Measurements from ENCODE around the gene CFAP45. TPM values are rescaled to one million over a fixed set of nuclear protein-coding genes. Genes with fewer than 3 reads are reported as not detected.
"Not testable (repeated sequence)": the region's sequence is repeated elsewhere in the genome, so short reads cannot be mapped to it uniquely, and the experiment has no call there.

CFAP45 gene
- total RNA-seq, 1 donor from 2014 or later: under 0.01 TPM

DNA sequence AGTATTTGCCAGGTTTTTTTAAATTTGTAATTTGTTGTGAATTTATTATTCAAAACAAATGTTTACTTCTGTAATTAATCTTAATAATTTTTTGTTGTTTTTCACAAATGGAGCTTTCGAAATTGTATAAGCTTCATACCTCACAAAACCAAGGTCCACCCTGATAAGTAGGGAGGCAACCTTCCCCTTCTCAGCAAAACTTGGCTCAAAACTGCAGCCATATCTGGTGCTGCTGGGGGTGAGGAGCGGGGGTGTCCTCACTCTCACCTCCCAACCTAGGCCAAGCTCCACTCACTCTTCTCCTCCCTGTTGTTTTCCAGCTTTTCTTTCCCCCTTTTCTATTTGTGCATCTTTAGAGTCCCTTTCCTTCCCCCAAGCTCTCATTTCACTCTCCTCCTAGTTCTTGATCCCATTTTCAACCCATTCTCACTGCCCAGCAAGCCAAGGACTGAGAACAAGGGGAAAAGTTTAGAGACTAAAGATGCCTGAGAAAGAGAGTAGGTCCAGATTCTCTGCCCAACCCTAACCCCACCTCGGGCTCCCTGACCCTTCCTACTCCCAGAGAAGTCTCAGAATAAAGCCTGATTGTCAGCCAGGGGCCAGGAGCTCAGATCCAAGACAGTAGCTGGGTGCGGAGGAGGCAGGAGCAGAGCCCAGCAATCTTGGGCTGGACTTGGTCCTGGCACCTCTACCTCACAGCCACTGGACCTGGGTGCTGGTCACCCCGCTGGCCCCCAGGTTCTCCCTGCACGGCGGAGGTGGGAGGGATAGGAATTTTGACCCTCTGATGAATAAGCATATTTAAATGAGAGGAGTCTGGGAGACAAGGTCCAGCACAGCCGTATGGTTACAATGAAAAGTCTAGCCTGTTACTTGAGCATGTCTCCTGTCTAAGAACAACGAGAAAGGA, 8.3 kb upstream of the CFAP45 start:
- no peak for DNase-seq (ENCODE audit: low read depth in 2 of 2)

- no peak for DNase-seq (ENCODE audit: low read depth in 2 of 2)
Observed at GRCh38 chr1:159906960-159907359, 7.0 kb upstream of the CFAP45 start.

GRCh38 chr1:159904036-159904435, 4.1 kb upstream of the CFAP45 start:
- not testable (repeated sequence) for DNase-seq (ENCODE audit: low read depth in 2 of 2)

DNA sequence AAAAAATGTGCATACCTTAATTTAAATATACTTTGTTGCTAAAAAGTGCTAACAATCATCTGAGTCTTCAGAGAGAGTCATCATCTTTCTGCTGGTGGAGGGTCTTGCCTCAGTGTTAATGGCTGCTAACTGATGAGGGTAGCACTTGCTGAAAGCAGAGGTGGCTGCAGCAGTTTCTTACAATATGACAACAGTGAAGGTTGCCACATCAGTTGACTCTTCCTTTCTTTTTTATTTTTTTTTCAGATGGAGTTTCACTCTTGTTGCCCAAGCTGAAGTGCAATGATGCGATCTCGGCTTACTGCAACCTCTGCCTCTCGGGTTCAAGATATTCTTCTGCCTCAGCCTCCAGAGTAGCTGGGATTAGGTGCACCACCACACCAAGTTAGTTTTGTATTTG, 2.6 kb upstream of the CFAP45 start:
- no peak for DNase-seq (ENCODE audit: low read depth in 2 of 2)

GRCh38 chr1:159900755-159901360, 893 bp upstream of the CFAP45 start:
- no peak for DNase-seq (ENCODE audit: low read depth in 2 of 2)

GRCh38 chr1:159899634-159900033, 331 bp downstream of the CFAP45 start:
- not testable (repeated sequence) for DNase-seq (ENCODE audit: low read depth in 2 of 2)

GRCh38 chr1:159898527-159898926, 1.4 kb downstream of the CFAP45 start:
- no peak for DNase-seq (ENCODE audit: low read depth in 2 of 2)

DNA sequence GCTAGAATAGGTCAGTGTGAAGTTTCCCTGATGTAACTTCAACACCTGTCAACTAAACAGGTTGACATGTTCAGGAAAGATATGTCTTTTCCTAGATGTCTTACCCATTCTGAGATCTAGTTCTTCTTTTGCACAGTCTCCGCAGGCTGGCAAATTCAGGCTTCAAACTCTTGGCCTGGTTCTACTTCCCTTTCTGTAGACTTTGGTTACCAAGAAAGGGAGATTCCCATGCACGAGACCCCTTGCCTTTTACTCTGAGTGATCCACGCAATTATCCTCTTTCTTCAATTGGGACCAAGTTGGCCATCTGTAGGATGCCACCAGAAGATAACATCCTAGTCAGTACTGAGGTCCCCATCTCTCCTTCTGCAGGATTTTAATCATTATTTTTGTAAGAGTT, 2.0 kb downstream of the CFAP45 start:
- no peak for DNase-seq (ENCODE audit: low read depth in 2 of 2)

DNA sequence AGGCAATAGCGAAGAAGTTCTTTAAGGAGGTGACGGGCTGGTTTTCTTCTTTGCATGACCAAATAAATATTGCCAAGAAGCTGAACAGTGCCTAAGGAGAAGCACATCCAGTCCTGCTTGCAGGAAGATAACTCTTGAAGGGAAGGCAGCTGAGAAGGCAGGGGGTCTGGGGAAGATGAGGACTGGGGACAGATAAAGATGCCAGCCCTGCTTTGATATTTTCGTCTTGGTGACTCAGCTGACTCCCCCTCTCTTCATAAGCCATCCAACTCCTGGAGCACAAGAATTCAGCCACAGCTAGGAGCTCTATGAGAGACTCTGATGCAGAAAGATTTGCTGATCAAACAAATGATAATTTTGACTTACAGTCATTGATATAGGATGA, 3.4 kb downstream of the CFAP45 start:
- DNase-seq (ENCODE audit: low read depth in 2 of 2): no peak

GRCh38 chr1:159895836-159896545, 4.0 kb downstream of the CFAP45 start:
- no peak for DNase-seq (ENCODE audit: low read depth in 2 of 2)

DNA sequence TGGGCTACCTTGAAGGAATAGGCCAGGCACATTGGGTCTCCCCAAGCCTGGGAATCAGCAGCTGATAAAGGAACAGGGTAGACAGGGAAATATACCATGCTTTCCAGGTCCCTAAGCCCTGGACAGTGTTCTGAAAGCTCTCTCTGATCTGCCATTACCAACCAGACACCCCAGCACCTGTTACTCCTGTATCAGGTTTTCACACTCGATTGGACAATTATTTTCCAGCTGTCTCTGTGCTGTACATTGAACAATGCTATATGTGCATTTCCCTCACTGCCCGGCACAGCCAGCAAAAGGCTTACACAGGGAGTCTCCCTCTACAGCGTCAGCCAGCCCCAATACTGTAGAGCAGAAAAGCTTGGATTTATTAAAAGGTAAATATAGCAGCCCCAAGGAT, 4.7 kb downstream of the CFAP45 start:
- no peak for DNase-seq (ENCODE audit: low read depth in 2 of 2)

DNA sequence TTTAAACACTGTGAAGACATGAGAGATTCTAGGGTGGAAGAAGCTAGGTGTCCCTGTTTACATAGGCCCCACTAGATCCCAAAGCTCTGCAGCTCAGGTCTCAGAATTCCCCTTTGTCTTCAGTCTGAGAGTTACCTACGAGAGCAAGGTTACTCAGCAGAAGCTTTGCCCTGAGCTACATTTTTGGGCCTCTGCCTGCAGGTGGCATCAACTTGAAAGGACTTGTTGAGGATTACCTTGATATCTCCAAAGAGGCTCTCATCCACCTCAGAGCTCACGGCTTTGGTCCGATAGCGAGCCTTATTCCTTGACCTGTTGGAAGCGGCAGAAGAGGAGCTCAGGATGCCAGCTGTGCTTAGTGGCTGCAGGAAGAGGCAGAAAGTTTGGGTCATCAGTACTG, 7.0 kb downstream of the CFAP45 start:
- DNase-seq (ENCODE audit: low read depth in 2 of 2): no peak

DNA sequence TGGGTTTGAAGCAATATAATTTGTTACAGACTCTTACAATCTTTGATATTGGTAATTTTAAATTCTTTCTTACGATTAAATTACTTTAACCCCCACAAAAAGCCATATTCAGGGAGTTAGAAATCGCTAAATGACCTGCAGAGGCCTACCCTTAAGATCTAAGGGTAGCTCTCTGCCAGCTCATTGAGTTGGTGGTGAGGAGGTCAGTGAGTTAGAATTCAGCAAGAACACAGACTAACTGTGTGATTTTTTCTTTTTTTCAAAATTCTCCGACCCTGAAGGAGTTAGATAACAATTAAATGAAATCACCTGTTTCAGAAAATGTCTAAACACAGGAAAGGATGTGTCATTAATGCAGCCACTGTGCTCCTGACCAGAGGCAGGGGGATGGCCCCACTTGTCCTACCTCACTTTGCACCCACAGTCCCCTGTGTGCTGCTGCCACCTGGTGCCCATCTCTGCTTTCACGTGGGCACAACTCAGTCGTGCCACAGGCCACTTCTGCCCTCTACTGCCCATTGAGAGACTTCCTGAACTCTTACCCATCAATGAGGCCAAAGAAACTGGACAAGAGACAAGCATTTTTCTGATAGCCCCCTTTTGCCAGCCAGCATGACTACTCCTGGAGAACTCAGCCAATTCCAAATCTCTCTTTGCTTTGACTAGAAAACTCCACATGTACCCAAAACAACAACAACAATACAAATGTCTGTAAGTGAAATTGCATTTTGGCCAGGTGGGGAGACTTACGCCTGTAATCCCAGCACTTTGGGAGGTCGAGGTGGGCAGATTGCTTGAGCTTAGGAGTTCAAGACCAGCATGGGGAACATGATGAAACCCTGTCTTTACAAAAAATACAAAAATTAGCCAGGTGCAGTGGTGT, 8.4 kb downstream of the CFAP45 start:
- peak; percentile 91 to 95 for DNase-seq (ENCODE audit: low read depth in 2 of 2)

DNA sequence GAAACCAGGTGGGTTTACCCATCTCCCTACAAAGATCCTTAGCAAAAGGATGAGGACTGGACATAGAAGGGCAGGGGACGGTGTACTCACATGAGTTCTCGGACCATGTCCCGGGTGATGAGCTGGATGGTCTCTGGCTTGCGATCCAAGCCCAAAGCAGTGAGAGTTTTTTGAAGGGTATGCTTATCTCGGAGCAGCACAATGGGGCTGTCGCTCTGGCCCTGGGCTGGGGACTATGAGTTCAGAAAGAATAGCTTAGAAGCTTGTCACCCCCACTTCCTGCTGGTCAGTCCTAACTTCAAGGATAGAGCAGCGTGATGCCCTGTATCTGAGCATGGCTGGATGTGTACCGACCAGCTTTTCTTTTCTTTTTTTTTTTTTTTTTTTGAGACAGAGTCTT, 9.6 kb downstream of the CFAP45 start:
- peak in 1 of 2 donors; percentile 24 for DNase-seq (ENCODE audit: low read depth in 2 of 2)

DNA sequence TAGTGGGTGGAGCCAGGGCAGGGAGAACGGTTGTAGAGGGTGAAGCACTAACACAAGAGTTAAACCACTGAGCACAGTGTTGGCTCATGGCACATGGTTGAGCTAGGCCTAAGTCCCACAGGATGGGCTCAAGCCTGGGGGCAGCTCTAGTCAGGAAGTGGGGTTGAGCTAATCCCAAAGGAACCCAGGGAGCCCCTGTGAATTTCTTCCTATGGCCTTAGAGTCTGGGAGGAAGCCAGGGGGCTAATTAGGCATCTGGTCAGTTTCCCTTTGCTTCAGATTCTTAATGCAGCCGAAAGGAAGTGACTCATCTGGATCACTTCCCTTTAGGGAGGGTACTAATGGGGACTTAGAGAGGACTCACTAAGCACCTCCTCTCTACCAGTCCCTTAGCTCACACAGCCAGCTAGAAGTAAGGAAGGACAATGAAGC, 10.1 kb downstream of the CFAP45 start:
- DNase-seq (ENCODE audit: low read depth in 2 of 2): peak; percentile 40 to 96

- no peak for DNase-seq (ENCODE audit: low read depth in 2 of 2)
Observed at GRCh38 chr1:159889202-159889601, 10.8 kb downstream of the CFAP45 start.

DNA sequence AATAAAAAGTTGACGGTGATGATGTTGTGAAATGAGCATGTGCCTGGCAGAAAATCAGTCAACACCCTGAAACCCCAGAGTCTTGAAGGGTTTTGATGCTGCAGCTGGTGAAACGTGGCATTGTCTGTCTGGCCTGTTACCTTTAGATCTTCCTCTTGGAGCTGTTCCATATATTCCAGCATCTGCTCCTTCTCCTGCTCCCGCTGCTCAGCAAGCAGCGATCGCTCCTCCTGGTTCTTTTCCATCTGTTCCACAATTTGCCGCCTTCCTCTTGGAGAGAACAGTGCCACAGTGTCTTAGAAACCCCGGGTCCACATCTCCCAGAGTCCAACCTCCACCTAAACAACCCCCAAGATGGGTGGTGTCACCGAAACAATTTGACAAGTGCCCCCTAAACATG, 15.7 kb downstream of the CFAP45 start:
- no peak for DNase-seq (ENCODE audit: low read depth in 2 of 2)

GRCh38 chr1:159883134-159883533, 16.8 kb downstream of the CFAP45 start:
- DNase-seq (ENCODE audit: low read depth in 2 of 2): no peak

DNA sequence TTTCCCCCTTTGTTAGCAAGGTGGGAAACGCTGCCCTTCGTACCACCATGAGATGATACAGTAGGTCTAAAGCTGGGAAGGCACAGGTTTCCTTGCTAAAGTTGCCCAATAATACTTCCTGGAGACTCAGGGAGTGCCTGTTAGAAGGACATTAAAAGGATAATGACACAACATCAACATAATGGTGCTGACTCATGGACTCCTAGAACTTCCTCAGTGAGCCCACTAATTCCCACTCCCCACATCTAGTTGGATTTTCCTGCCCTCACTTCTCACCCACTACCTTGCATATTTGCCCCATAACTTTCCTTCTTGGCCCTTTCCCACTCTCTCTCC, 17.5 kb downstream of the CFAP45 start:
- peak in 1 of 2 donors; percentile 46 for DNase-seq (ENCODE audit: low read depth in 2 of 2)

GRCh38 chr1:159881622-159882526, 18.1 kb downstream of the CFAP45 start:
- DNase-seq (ENCODE audit: low read depth in 2 of 2): peak; percentile 50 to 98
